Measurements from ENCODE around the gene TXNDC15. TPM values are rescaled to one million over a fixed set of nuclear protein-coding genes. Genes with fewer than 3 reads are reported as not detected.

TXNDC15 gene
- total and polyA plus RNA-seq, 2 of the 13 experiments (the other 11 are each of a cell fraction or from before 2014, with no cell fraction given), result 22.2 to 49.9 TPM

GRCh38 chr5:134891473-134891872 lies 17.3 kb downstream of the TXNDC15 start:
- FAIRE-seq, result no peak
- H3K36me3 ChIP-seq (replicated peaks in 1 of 2; ENCODE audit: control insufficient read depth in 1 of 2, insufficient read depth in 2 of 2, low read length in 2 of 2), result peaks cover 4 to 50% of the 10 kb centered on the region in 2 experiments
- H3K4me2 ChIP-seq (ENCODE audit: low read depth, low read length), result no peak overlapping the region
- BruUV-seq (replicated peaks), result no TSS peak
- no peak overlapping the region for H3K4me3 ChIP-seq (replicated peaks in 1 of 3; ENCODE audit: insufficient read depth in 1 of 3, low read depth in 2 of 3, low read length in 3 of 3)
- CTCF ChIA-PET (ENCODE audit: low intra/inter-chr PET ratio, low total read pairs), result no interaction called here
- TF ChIP-seq NR2F2 (IDR thresholded peaks at IDR 0.05; ENCODE audit: borderline replicate concordance, low read depth) (no peak), ZNF713 (CRISPR knock-in tag; IDR thresholded peaks at IDR 0.05) (no peak), ZNF253 (CRISPR knock-in tag; IDR thresholded peaks at IDR 0.05; ENCODE audit: borderline replicate concordance) (no peak), UBTF (CRISPR knock-in tag; IDR thresholded peaks at IDR 0.05) (no peak), NFIB (CRISPR knock-in tag; IDR thresholded peaks at IDR 0.05; ENCODE audit: borderline replicate concordance) (no peak), ZNF788 (CRISPR knock-in tag; IDR thresholded peaks at IDR 0.05; ENCODE audit: borderline replicate concordance) (no peak)
- H4K20me1 ChIP-seq (ENCODE audit: insufficient read depth, low read length), result no peaks in the 10 kb centered on the region
- 100% methylated on average over 1 of the region's 1 CpG for WGBS (ENCODE audit: low lambda C conversion rate)
- POLR2A ChIA-PET, result interaction anchor here (0.8 kb wide), 1 partner anchor 13 kb away, joined by 4 read pairs; the partner anchor contains the start of gene PCBD2
- no peak overlapping the region for H3K27ac ChIP-seq (ENCODE audit: extremely low read length, insufficient read depth, low read length)
- peaks cover 6% of the 10 kb centered on the region for H3K79me2 ChIP-seq (ENCODE audit: insufficient read depth, low read length)
- ATAC-seq, result no peak
- no peaks in the 10 kb centered on the region for H3K27me3 ChIP-seq (ENCODE audit: control insufficient read depth in 1 of 2, insufficient read depth in 2 of 2, low read length in 2 of 2)
- H2AFZ ChIP-seq (ENCODE audit: low read length), result no peak overlapping the region
- no peaks in the 10 kb centered on the region for H3K9me3 ChIP-seq (ENCODE audit: low read length)
- in situ Hi-C loops (cut with HindIII; ENCODE audit: extremely low pct_ligation_motif_present, low pct_unique_long_range_greater_than_20kb) (no loop called here), intact Hi-C loops (cut with micrococcal nuclease; ENCODE audit: unreplicated experiment) (no loop called here)
- no peak for DNase-seq (ENCODE audit: low spot score)
- peaks cover 2% of the 10 kb centered on the region; the same call in 1 of the 2 replicates for H3K4me1 ChIP-seq (ENCODE audit: insufficient read depth, low read length)
- H3K9ac ChIP-seq (ENCODE audit: insufficient read depth, low read depth, low read length), result no peak overlapping the region

- ChIA-PET CTCF (ENCODE audit: low intra/inter-chr PET ratio, low total read pairs) (no interaction called here), POLR2A (interaction anchor here (0.8 kb wide), 1 partner anchor 12 kb away, joined by 4 read pairs; the partner anchor contains the start of gene PCBD2)
- FAIRE-seq (no peak), ATAC-seq (no peak), DNase-seq (ENCODE audit: low spot score) (no peak)
- Histone ChIP-seq H3K9ac (ENCODE audit: insufficient read depth, low read depth, low read length) (no peak overlapping the region), H2AFZ (ENCODE audit: low read length) (no peak overlapping the region), H3K36me3 (replicated peaks in 1 of 2; ENCODE audit: control insufficient read depth in 1 of 2, insufficient read depth in 2 of 2, low read length in 2 of 2) (peaks cover 4 to 50% of the 10 kb centered on the region in 2 experiments), H3K4me2 (ENCODE audit: low read depth, low read length) (no peak overlapping the region), H3K79me2 (ENCODE audit: insufficient read depth, low read length) (peaks cover 2% of the 10 kb centered on the region), H3K4me3 (replicated peaks in 1 of 3; ENCODE audit: insufficient read depth in 1 of 3, low read depth in 2 of 3, low read length in 3 of 3) (no peak overlapping the region), H4K20me1 (ENCODE audit: insufficient read depth, low read length) (no peaks in the 10 kb centered on the region), H3K27me3 (ENCODE audit: control insufficient read depth in 1 of 2, insufficient read depth in 2 of 2, low read length in 2 of 2) (no peaks in the 10 kb centered on the region), H3K4me1 (ENCODE audit: insufficient read depth, low read length) (no peaks in the 10 kb centered on the region), H3K9me3 (ENCODE audit: low read length) (no peaks in the 10 kb centered on the region), H3K27ac (ENCODE audit: extremely low read length, insufficient read depth, low read length) (no peak overlapping the region)
- intact Hi-C loops (cut with micrococcal nuclease; ENCODE audit: unreplicated experiment) (no loop called here), in situ Hi-C loops (cut with HindIII; ENCODE audit: extremely low pct_ligation_motif_present, low pct_unique_long_range_greater_than_20kb) (no loop called here)
- 99% methylated on average over 3 of the region's 3 CpGs for WGBS (ENCODE audit: low lambda C conversion rate)
- no TSS peak for BruUV-seq (replicated peaks)
- TF ChIP-seq ZBTB7A (CRISPR knock-in tag; IDR thresholded peaks at IDR 0.05), result no peak
- no peak for TF ChIP-seq ZNF737 (CRISPR knock-in tag; IDR thresholded peaks at IDR 0.05; ENCODE audit: borderline replicate concordance)
- no peak for TF ChIP-seq RFXAP (CRISPR knock-in tag; IDR thresholded peaks at IDR 0.05; ENCODE audit: borderline replicate concordance)
- no peak for TF ChIP-seq TBX2 (CRISPR knock-in tag; IDR thresholded peaks at IDR 0.05; ENCODE audit: borderline replicate concordance)
- TF ChIP-seq MXD3 (CRISPR knock-in tag; IDR thresholded peaks at IDR 0.05), result no peak
- TF ChIP-seq PCBP2 (optimal IDR thresholded peaks at IDR 0.05; ENCODE audit: low read depth, low read length, poor library complexity, severe bottlenecking), result no peak
- TF ChIP-seq ZFX (CRISPR knock-in tag; IDR thresholded peaks at IDR 0.05; ENCODE audit: low read depth), result no peak
- TF ChIP-seq TFE3 (CRISPR knock-in tag; IDR thresholded peaks at IDR 0.05), result no peak
- no peak for TF ChIP-seq FOXP1 (IDR thresholded peaks at IDR 0.05)
- no peak for TF ChIP-seq FOXP1 (CRISPR knock-in tag; IDR thresholded peaks at IDR 0.05)
Observed at GRCh38 chr5:134892282-134892681, 18.1 kb downstream of the TXNDC15 start.

All from HepG2 (cell line).